ENCODE measurements around the gene PRKAR2B. TPM values are rescaled to one million over a fixed set of nuclear protein-coding genes. Genes with fewer than 3 reads are reported as not detected.

PRKAR2B gene
- total RNA-seq, 1 donor from 2014 or later = 7.9 TPM

DNA sequence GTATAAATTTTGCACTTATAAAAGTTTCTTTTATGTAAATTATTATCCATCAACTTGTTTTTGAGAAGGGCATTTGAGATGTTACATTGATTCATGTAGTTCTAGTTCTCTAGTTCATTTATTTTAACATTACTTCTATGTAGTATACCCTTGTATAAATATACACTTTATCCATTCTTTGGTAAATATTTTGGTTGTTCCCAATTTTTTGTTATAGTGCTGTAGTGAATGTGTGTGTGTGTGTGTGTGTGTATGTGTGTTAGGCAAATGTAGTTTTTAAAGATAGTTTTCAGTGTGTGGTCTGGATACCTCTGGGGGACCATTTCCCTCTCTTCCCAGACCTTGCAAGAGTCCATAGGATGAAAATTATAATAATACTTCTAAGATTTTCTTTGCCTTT, 15.0 kb downstream of the PRKAR2B start:
- TF ChIP-seq, protein P1, sequence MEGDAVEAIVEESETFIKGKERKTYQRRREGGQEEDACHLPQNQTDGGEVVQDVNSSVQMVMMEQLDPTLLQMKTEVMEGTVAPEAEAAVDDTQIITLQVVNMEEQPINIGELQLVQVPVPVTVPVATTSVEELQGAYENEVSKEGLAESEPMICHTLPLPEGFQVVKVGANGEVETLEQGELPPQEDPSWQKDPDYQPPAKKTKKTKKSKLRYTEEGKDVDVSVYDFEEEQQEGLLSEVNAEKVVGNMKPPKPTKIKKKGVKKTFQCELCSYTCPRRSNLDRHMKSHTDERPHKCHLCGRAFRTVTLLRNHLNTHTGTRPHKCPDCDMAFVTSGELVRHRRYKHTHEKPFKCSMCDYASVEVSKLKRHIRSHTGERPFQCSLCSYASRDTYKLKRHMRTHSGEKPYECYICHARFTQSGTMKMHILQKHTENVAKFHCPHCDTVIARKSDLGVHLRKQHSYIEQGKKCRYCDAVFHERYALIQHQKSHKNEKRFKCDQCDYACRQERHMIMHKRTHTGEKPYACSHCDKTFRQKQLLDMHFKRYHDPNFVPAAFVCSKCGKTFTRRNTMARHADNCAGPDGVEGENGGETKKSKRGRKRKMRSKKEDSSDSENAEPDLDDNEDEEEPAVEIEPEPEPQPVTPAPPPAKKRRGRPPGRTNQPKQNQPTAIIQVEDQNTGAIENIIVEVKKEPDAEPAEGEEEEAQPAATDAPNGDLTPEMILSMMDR (IDR thresholded peaks at IDR 0.05) = no peak
- H3K9me3 ChIP-seq = no peaks in the 10 kb centered on the region
- intact Hi-C loops (cut with DNase I) = no loop called here
- H3K27me3 ChIP-seq = no peaks in the 10 kb centered on the region
- H3K36me3 ChIP-seq = no peaks in the 10 kb centered on the region
- H3K27ac ChIP-seq = no peak overlapping the region
- H3K4me3 ChIP-seq = no peak overlapping the region
- no peak for ATAC-seq
- DNase-seq = no peak
- no peaks in the 10 kb centered on the region for H3K4me1 ChIP-seq

DNA sequence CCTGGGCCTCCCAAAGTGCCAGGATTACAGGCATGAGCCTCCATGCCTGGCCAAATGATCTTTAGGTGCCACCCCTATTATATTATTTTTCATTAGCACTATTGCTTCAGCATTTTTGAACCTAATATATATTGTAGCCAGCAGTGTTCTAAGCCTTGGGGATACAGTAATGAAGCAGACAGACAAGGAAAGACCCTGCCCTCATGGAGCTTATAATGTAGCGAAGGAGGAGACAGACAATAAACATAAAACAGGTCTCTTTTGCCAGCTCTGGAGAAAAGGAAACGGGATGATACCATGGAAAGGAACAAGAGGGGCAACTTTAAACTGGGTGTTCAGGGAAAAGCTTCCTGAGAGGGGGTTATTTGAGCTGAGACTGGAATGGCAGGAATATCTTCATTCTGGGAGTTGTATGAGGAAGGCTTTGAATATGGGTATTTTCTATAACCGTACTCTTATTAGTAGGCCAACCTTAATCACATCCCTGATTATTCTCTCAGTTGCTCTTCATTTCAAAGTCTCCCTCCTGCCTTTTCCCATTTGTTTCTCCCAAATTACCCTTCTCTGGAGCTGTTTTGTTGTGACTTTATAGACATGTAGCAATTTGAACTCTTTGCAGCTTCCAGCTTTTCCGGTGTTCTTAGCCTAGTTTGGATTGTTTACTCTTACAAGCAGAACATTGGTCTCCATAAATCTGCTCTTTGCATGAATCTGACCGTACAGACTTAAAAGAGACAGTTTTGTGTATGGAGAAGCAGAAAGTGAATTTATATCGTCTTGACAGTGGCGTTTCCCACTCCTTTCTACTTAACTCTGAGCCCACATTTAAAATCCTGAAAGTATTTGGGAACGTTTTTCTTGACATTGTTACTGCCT, 19.0 kb downstream of the PRKAR2B start:
- no peaks in the 10 kb centered on the region for H3K36me3 ChIP-seq
- no peak for ATAC-seq
- H3K9me3 ChIP-seq = no peaks in the 10 kb centered on the region
- no peaks in the 10 kb centered on the region for H3K27me3 ChIP-seq
- H3K27ac ChIP-seq = no peak overlapping the region
- intact Hi-C loops (cut with DNase I) = no loop called here
- TF ChIP-seq, protein P1 (IDR thresholded peaks at IDR 0.05) = no peak
- no peak for DNase-seq
- no peaks in the 10 kb centered on the region for H3K4me1 ChIP-seq
- H3K4me3 ChIP-seq = no peak overlapping the region

DNA sequence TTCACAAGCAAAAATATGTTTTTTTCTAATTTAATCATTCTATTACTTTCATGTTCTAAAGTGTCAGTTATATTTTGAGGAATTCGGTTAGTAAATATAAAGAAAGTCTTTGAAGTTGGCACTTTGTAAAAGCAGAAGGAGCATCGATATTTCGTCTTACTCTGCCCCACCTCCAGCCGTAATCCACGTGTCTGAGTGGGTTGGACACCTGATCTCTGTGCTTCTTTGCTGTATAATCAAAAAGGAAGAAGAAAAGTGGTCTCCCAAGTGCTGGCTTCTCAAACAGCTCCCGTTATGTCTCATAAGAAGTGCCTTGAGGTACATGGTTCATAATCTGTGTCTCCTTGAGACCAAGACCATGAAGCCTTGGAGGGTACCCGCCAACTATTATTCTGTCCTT, 19.8 kb downstream of the PRKAR2B start:
- TF ChIP-seq, protein P1 (IDR thresholded peaks at IDR 0.05) = no peak
- ATAC-seq (no peak), DNase-seq (no peak)
- no peaks in the 10 kb centered on the region for H3K27me3 ChIP-seq
- no peaks in the 10 kb centered on the region for H3K9me3 ChIP-seq
- no peaks in the 10 kb centered on the region for H3K4me1 ChIP-seq
- H3K36me3 ChIP-seq = no peaks in the 10 kb centered on the region
- intact Hi-C loops (cut with DNase I) = no loop called here
- no peak overlapping the region for H3K27ac ChIP-seq
- no peak overlapping the region for H3K4me3 ChIP-seq

- no peaks in the 10 kb centered on the region for H3K9me3 ChIP-seq
- H3K4me3 ChIP-seq = no peak overlapping the region
- TF ChIP-seq, protein P1 (IDR thresholded peaks at IDR 0.05) = no peak
- intact Hi-C loops (cut with DNase I) = no loop called here
- no peaks in the 10 kb centered on the region for H3K36me3 ChIP-seq
- no peaks in the 10 kb centered on the region for H3K27me3 ChIP-seq
- H3K4me1 ChIP-seq = no peaks in the 10 kb centered on the region
- DNase-seq (no peak), ATAC-seq (no peak)
- no peak overlapping the region for H3K27ac ChIP-seq
These were observed 21.4 kb downstream of the PRKAR2B start for GRCh38 chr7:107065929-107066247.

GRCh38 chr7:107068156-107068555, 23.7 kb downstream of the PRKAR2B start:
- intact Hi-C loops (cut with DNase I) = no loop called here
- no peaks in the 10 kb centered on the region for H3K4me1 ChIP-seq
- DNase-seq (no peak), ATAC-seq (no peak)
- H3K36me3 ChIP-seq = no peaks in the 10 kb centered on the region
- no peak overlapping the region for H3K4me3 ChIP-seq
- TF ChIP-seq, protein P1 (IDR thresholded peaks at IDR 0.05) = no peak
- no peaks in the 10 kb centered on the region for H3K9me3 ChIP-seq
- H3K27ac ChIP-seq = no peak overlapping the region
- H3K27me3 ChIP-seq = no peaks in the 10 kb centered on the region

Data from upper lobe of right lung (tissue), 1 donor.